RWPE1 (cell line): ENCODE data around the gene HIBCH.
A peak's percentile ranks its signal among the peaks of the same experiment; 100 is the strongest.

ENCODE experiments used
- CTCF ChIA-PET: fragments of 350-600 bp; sonication (Branson Sonifier 250); formaldehyde crosslinking; extraction: SDS; loops from one replicate; lab custom pipeline; 2021; lab: Yijun Ruan, JAX
- POLR2A ChIA-PET: fragments of 400-600 bp; formaldehyde crosslinking; extraction: SDS; loops from one replicate; lab custom pipeline; 2020; ENCODE audit warnings: antibody characterized with exemption; ENCODE audit not compliant: low non-redundant PET; lab: Yijun Ruan, JAX
- DNase-seq: peaks from one replicate; pipeline ENCODE4 v3.0.0; 2012; ENCODE audit warnings: low spot score
- H3K27ac ChIP-seq: fragments of 450-650 bp; 2 replicates; pipeline ENCODE4 v1.5.1; 2017
- CTCF ChIP-seq: fragments of 450-650 bp; conservative IDR thresholded peaks from 2 replicates; pipeline ENCODE4 v1.5.1; 2017; ENCODE audit warnings: low read depth, mild to moderate bottlenecking

HIBCH gene

GRCh38 chr2:190360965-190361364 is 41.3 kb upstream of the HIBCH start:
- H3K27ac ChIP-seq, result no peak overlapping the region
- POLR2A ChIA-PET, result no interaction called here
- no peak for DNase-seq
- TF ChIP-seq CTCF, result no peak
- CTCF ChIA-PET, result no interaction called here

- no peak for TF ChIP-seq CTCF
- CTCF ChIA-PET, result no interaction called here
- no peak overlapping the region for H3K27ac ChIP-seq
Measured at GRCh38 chr2:190360561-190360960, 40.9 kb upstream of the HIBCH start.

GRCh38 chr2:190358655-190359448 is 39.2 kb upstream of the HIBCH start:
- H3K27ac ChIP-seq, result peak overlapping the region; percentile 89
- peak; percentile 69 for DNase-seq
- POLR2A ChIA-PET, result interaction anchor here (0.7 kb wide), 1 partner anchor 39 kb away, joined by 3 read pairs; the partner anchor contains the start of gene HIBCH
- CTCF ChIA-PET, result interaction anchor here (0.6 kb wide), 2 partner anchors 9 to 568 kb away, joined by 3 to 7 read pairs; no protein-coding TSS in a partner anchor

More at GRCh38 chr2:190360561-190360960, 40.9 kb upstream of the HIBCH start:
- DNase-seq, result no peak
- POLR2A ChIA-PET, result no interaction called here

- H3K27ac ChIP-seq, result peak overlapping the region; percentile 89
- DNase-seq, result no peak
- ChIA-PET CTCF (interaction anchor here (0.6 to 0.7 kb wide), 2 partner anchors 37 to 176 kb away, joined by 3 to 4 read pairs; no protein-coding TSS in a partner anchor), POLR2A (no interaction called here)
- no peak for TF ChIP-seq CTCF
Measured at GRCh38 chr2:190357600-190357999, 38.0 kb upstream of the HIBCH start.

- ChIA-PET POLR2A (no interaction called here), CTCF (interaction anchor here (0.6 kb wide), 2 partner anchors 173 to 448 kb away, joined by 3 read pairs; no protein-coding TSS in a partner anchor)
- no peak for DNase-seq
- TF ChIP-seq CTCF, result no peak
- H3K27ac ChIP-seq, result no peak overlapping the region
Measured at GRCh38 chr2:190355968-190356644, 36.5 kb upstream of the HIBCH start.

GRCh38 chr2:190354003-190354690 is 34.5 kb upstream of the HIBCH start:
- ChIA-PET POLR2A (no interaction called here), CTCF (interaction anchor here (0.6 to 1.4 kb wide), 2 partner anchors 10 to 137 kb away, joined by 5 read pairs; no protein-coding TSS in a partner anchor)
- no peak for DNase-seq
- TF ChIP-seq CTCF, result no peak
- H3K27ac ChIP-seq, result no peak overlapping the region
